PFSK-1 (cell line): ENCODE data around the gene BRMS1. TPM values are rescaled to one million over a fixed set of nuclear protein-coding genes. Genes with fewer than 3 reads are reported as not detected.

Experiments used
- FOXP2 ChIP-seq: optimal IDR thresholded peaks from 2 replicates; pipeline ENCODE3; 2011; ENCODE audit warnings: borderline replicate concordance, control low read depth, inconsistent platforms; ENCODE audit not compliant: insufficient read depth; ENCODE audit errors: extremely low read length, extremely low read depth
- POLR2AphosphoS5 ChIP-seq: IDR thresholded peaks from 2 replicates; pipeline ENCODE4 v1.6.1; 2012; ENCODE audit warnings: low read depth, mild to moderate bottlenecking, control low read depth, low read length, moderate library complexity
- REST ChIP-seq, 2 experiments: IDR thresholded peaks; 2 replicates each; pipeline versions ENCODE4 v1.6.1 to v1.8.0; 2011 to 2012; ENCODE audit warnings: low read depth in 2 of 2, low read length in 2 of 2, control low read depth in 1 of 2, inconsistent platforms in 1 of 2, mild to moderate bottlenecking in 1 of 2, moderate library complexity in 1 of 2; ENCODE audit not compliant: insufficient read depth in 1 of 2
- SIN3A ChIP-seq: IDR thresholded peaks from 2 replicates; pipeline ENCODE4 v1.6.1; 2012; ENCODE audit warnings: mild to moderate bottlenecking, low read length, moderate library complexity, borderline replicate concordance; ENCODE audit not compliant: insufficient read depth
- TAF1 ChIP-seq: IDR thresholded peaks from 2 replicates; pipeline ENCODE4 v1.6.1; 2012; ENCODE audit warnings: low read length, control low read depth, borderline replicate concordance; ENCODE audit not compliant: insufficient read depth
- polyA plus RNA-seq: library from polyadenylated mRNA; unstranded; fragments of >200 nt; gene quantifications from one replicate; pipeline ENCODE4 v1.2.1, GENCODE V29; 2012; ENCODE audit warnings: low read depth, missing spikeins; ENCODE audit not compliant: insufficient read length

BRMS1 gene
- polyA plus RNA-seq, result 75.7 TPM

GRCh38 chr11:66344550-66345315 is at the start of gene BRMS1:
Gene BRMS1, minus strand, starts transcription at chr11:66345104. Its CDS starts 2,870 bp downstream, at chr11:66342234.
- TF ChIP-seq POLR2AphosphoS5 (peak; percentile 93), TAF1 (peak; percentile 75; the same call in 1 of the 2 replicates), SIN3A (peak; percentile 95; the same call in 1 of the 2 replicates), FOXP2 (no peak), REST (IDR thresholded peaks at IDR 0.05; ENCODE audit: insufficient read depth in 1 of 2, low read depth in 2 of 2, low read length in 2 of 2) (peak; percentile 36 to 38; a peak in 2 of 4 replicates)

GRCh38 chr11:66393954-66394353 is 49.0 kb upstream of the BRMS1 start:
- TF ChIP-seq TAF1 (no peak), SIN3A (no peak), POLR2AphosphoS5 (no peak), FOXP2 (no peak), REST (IDR thresholded peaks at IDR 0.05; ENCODE audit: insufficient read depth in 1 of 2, low read depth in 2 of 2, low read length in 2 of 2) (no peak)

- TF ChIP-seq TAF1 (no peak), SIN3A (no peak), FOXP2 (no peak), REST (IDR thresholded peaks at IDR 0.05; ENCODE audit: insufficient read depth in 1 of 2, low read depth in 2 of 2, low read length in 2 of 2) (no peak), POLR2AphosphoS5 (no peak)
These were observed 46.4 kb upstream of the BRMS1 start for GRCh38 chr11:66391322-66391721.

- no peak for TF ChIP-seq SIN3A
- TF ChIP-seq REST (IDR thresholded peaks at IDR 0.05; ENCODE audit: insufficient read depth in 1 of 2, low read depth in 2 of 2, low read length in 2 of 2), result no peak
- no peak for TF ChIP-seq TAF1
These were observed 44.0 kb upstream of the BRMS1 start for GRCh38 chr11:66388780-66389386.
